Esophagus (tissue), 2 donors: Measurements from ENCODE around the gene EFEMP1. TPM values are rescaled to one million over a fixed set of nuclear protein-coding genes. Genes with fewer than 3 reads are reported as not detected.
"Not testable (repeated sequence)": the region's sequence is repeated elsewhere in the genome, so short reads cannot be mapped to it uniquely, and the experiment has no call there.

Experiments used
- H3K27ac ChIP-seq, 2 donors: one replicate each; pipeline ENCODE4 v1.5.1; 2013; ENCODE audit warnings: low read depth in 2 of 2, mild to moderate bottlenecking in 2 of 2, inconsistent platforms in 1 of 2, low read length in 1 of 2, moderate library complexity in 1 of 2
- H3K27me3 ChIP-seq, 2 donors: one replicate each; pipeline ENCODE4 v1.6.1; 2013; ENCODE audit warnings: low read length in 2 of 2, control low read depth in 1 of 2, mild to moderate bottlenecking in 1 of 2; ENCODE audit not compliant: insufficient read depth in 2 of 2, control insufficient read depth in 1 of 2
- H3K36me3 ChIP-seq, 2 donors: one replicate each; pipeline ENCODE4 v1.6.1; 2013; ENCODE audit warnings: low read length in 1 of 2; ENCODE audit not compliant: control insufficient read depth in 2 of 2, insufficient read depth in 2 of 2
- H3K4me1 ChIP-seq, 2 donors: one replicate each; pipeline ENCODE4 v1.6.1; 2013; ENCODE audit warnings: low read length in 1 of 2; ENCODE audit not compliant: control insufficient read depth in 2 of 2, insufficient read depth in 2 of 2
- H3K4me3 ChIP-seq, 2 donors: one replicate each; pipeline ENCODE4 v1.5.1; 2013; ENCODE audit warnings: low read length in 2 of 2, mild to moderate bottlenecking in 2 of 2, low read depth in 1 of 2, moderate library complexity in 1 of 2
- H3K9me3 ChIP-seq, 2 donors: one replicate each; pipeline ENCODE4 v1.6.1; 2013; ENCODE audit warnings: mild to moderate bottlenecking in 2 of 2, low read depth in 1 of 2, low read length in 1 of 2, moderate library complexity in 1 of 2; ENCODE audit not compliant: control insufficient read depth in 2 of 2, insufficient read depth in 1 of 2
- WGBS, 2 donors: extraction: QIAGEN DNeasy Blood & Tissue Kit; methylation state at CpG; one replicate each; pipeline ENCODE4 v1.1.7; 2013; 5-methylcytosine and 5-hydroxymethylcytosine counted together
- polyA plus RNA-seq, 2 donors: library from polyadenylated mRNA; stranded (reverse); fragments of 200-250 nt; gene quantifications; one replicate each; pipeline ENCODE4 v1.2.3, GENCODE V29; 2013
- donor health status: healthy with polysubstance abuse.
- donor health status: Bipolar disorder and iron deficiency.

EFEMP1 gene
- polyA plus RNA-seq, 2 donors = 5.9 to 19.1 TPM

- no peak overlapping the region for H3K27ac ChIP-seq
- no peaks in the 10 kb centered on the region for H3K36me3 ChIP-seq
- H3K4me3 ChIP-seq = no peak overlapping the region
- H3K9me3 ChIP-seq = no peaks in the 10 kb centered on the region
- no peaks in the 10 kb centered on the region for H3K27me3 ChIP-seq
- 46 to 48% methylated on average over 1 of the region's 1 CpG for WGBS, 2 donors
- H3K4me1 ChIP-seq = peaks cover 0 to 2% of the 10 kb centered on the region in 2 donors
Observed at GRCh38 chr2:55843994-55844345, 79.6 kb downstream of the EFEMP1 start.

- 38 to 40% methylated on average over 6 of the region's 6 CpGs for WGBS, 2 donors
- no peaks in the 10 kb centered on the region for H3K9me3 ChIP-seq
- H3K4me3 ChIP-seq = no peak overlapping the region
- H3K27ac ChIP-seq = peak overlapping the region; percentile 24 to 51
- H3K36me3 ChIP-seq = no peaks in the 10 kb centered on the region
- no peaks in the 10 kb centered on the region for H3K27me3 ChIP-seq
- peaks cover 0 to 2% of the 10 kb centered on the region in 2 donors for H3K4me1 ChIP-seq
Observed at GRCh38 chr2:55843096-55843993, 80.2 kb downstream of the EFEMP1 start.

GRCh38 chr2:55842046-55842445, 81.5 kb downstream of the EFEMP1 start:
- Histone ChIP-seq H3K27ac (no peak overlapping the region), H3K36me3 (no peaks in the 10 kb centered on the region), H3K9me3 (no peaks in the 10 kb centered on the region), H3K4me3 (no peak overlapping the region), H3K4me1 (peaks cover 0 to 2% of the 10 kb centered on the region in 2 donors), H3K27me3 (no peaks in the 10 kb centered on the region)
- WGBS, 2 donors = 87 to 88% methylated on average over 1 of the region's 1 CpG

- WGBS, 2 donors = 82 to 93% methylated on average over 1 of the region's 1 CpG
- H3K4me1 ChIP-seq = peaks cover 0 to 2% of the 10 kb centered on the region in 2 donors
- H3K27ac ChIP-seq = no peak overlapping the region
- H3K4me3 ChIP-seq = no peak overlapping the region
- no peaks in the 10 kb centered on the region for H3K36me3 ChIP-seq
- no peaks in the 10 kb centered on the region for H3K9me3 ChIP-seq
- no peaks in the 10 kb centered on the region for H3K27me3 ChIP-seq
Observed at GRCh38 chr2:55840460-55840859, 83.1 kb downstream of the EFEMP1 start.

- Histone ChIP-seq H3K36me3 (no peaks in the 10 kb centered on the region), H3K4me1 (peaks cover 0 to 2% of the 10 kb centered on the region in 2 donors), H3K4me3 (no peak overlapping the region), H3K27me3 (no peaks in the 10 kb centered on the region), H3K9me3 (no peaks in the 10 kb centered on the region), H3K27ac (peak overlapping the region in 1 of 2 donors; percentile 1)
- 26% methylated on average over 7 of the region's 7 CpGs for WGBS, 2 donors
Observed at GRCh38 chr2:55839182-55839819, 84.3 kb downstream of the EFEMP1 start.

GRCh38 chr2:55838653-55839052, 84.9 kb downstream of the EFEMP1 start:
- Histone ChIP-seq H3K27me3 (no peaks in the 10 kb centered on the region), H3K27ac (peak overlapping the region in 1 of 2 donors; percentile 22), H3K4me3 (no peak overlapping the region), H3K36me3 (no peaks in the 10 kb centered on the region), H3K4me1 (peaks cover 0 to 2% of the 10 kb centered on the region in 2 donors), H3K9me3 (no peaks in the 10 kb centered on the region)
- WGBS, 2 donors = 54 to 88% methylated on average over 1 of the region's 1 CpG

- H3K4me1 ChIP-seq, H3K27ac ChIP-seq, H3K27me3 ChIP-seq, H3K4me3 ChIP-seq, H3K9me3 ChIP-seq, H3K36me3 ChIP-seq: not testable (repeated sequence)
- WGBS, 2 donors = 51 to 58% methylated on average over 1 of the region's 1 CpG
Observed at GRCh38 chr2:55838117-55838516, 85.5 kb downstream of the EFEMP1 start.

- WGBS, 2 donors = 68 to 74% methylated on average over 9 of the region's 9 CpGs
- Histone ChIP-seq H3K4me1 (peaks cover 0 to 2% of the 10 kb centered on the region in 2 donors), H3K27ac (no peak overlapping the region), H3K4me3 (no peak overlapping the region), H3K9me3 (no peaks in the 10 kb centered on the region), H3K27me3 (no peaks in the 10 kb centered on the region), H3K36me3 (no peaks in the 10 kb centered on the region)
Observed at GRCh38 chr2:55837073-55837472, 86.5 kb downstream of the EFEMP1 start.

- not testable (repeated sequence) for H3K4me1 ChIP-seq, H3K27me3 ChIP-seq, H3K36me3 ChIP-seq, H3K9me3 ChIP-seq, H3K4me3 ChIP-seq, H3K27ac ChIP-seq
- WGBS, 2 donors = 75 to 77% methylated on average over 2 of the region's 2 CpGs
Observed at GRCh38 chr2:55831671-55832410, 91.7 kb downstream of the EFEMP1 start.
